ENCODE data around the gene ARID1B. TPM values are rescaled to one million over a fixed set of nuclear protein-coding genes. Genes with fewer than 3 reads are reported as not detected.

Gene ARID1B
- total and polyA plus RNA-seq, 10 of the 15 experiments (the other 5 are each of a cell fraction or from before 2014, with no cell fraction given): 24.7 to 133 (median 54.6) TPM

DNA sequence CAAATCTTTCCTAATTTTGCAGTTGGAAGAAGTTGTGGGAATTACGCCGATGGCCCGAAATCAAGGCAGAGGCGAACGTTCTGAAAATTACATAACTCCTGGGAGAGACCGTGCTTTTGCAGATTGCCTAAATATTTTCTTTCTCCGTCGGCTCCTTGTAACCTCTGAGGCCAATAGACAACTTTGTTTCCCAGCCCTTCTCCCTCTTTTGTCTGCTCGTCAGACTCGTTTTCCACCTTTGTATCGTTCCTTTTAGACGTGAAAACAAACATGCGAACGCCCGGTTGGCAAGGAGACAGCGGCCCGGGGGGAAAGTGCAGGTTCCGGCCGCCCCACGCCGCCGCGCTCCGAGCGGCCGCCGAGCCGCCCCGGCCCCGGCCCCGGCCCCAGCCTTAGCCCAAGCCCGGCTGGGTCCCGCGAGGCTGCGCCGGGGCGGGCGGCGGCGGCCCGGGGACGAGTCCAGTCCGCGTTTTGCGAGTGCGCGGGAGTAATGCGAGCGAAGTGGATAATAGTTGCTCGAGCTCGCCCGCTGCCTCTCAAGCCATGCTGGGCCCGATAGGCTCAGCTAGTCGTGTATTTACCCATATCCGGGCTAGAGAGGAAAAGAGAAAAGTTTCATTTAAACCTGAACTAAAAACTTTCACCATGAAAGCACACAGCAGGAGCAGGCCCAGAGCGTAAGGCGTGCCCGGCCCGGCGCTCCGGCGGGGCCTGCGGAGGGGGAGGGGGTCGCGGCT, at the start of gene ARID1B (continued):
- TF ChIP-seq, protein P1, sequence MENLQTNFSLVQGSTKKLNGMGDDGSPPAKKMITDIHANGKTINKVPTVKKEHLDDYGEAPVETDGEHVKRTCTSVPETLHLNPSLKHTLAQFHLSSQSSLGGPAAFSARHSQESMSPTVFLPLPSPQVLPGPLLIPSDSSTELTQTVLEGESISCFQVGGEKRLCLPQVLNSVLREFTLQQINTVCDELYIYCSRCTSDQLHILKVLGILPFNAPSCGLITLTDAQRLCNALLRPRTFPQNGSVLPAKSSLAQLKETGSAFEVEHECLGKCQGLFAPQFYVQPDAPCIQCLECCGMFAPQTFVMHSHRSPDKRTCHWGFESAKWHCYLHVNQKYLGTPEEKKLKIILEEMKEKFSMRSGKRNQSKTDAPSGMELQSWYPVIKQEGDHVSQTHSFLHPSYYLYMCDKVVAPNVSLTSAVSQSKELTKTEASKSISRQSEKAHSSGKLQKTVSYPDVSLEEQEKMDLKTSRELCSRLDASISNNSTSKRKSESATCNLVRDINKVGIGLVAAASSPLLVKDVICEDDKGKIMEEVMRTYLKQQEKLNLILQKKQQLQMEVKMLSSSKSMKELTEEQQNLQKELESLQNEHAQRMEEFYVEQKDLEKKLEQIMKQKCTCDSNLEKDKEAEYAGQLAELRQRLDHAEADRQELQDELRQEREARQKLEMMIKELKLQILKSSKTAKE (IDR thresholded peaks at IDR 0.05; ENCODE audit: low read depth, poor library complexity, severe bottlenecking): no peak
- TF ChIP-seq TAF1 (IDR thresholded peaks at IDR 0.05; ENCODE audit: borderline replicate concordance, low read depth, low read length): peak; percentile 88; the same call in 1 of the 2 replicates
- TF ChIP-seq RCOR1 (conservative IDR thresholded peaks at IDR 0.05; ENCODE audit: low read depth, low read length): no peak
- TF ChIP-seq NRF1 (conservative IDR thresholded peaks at IDR 0.05; ENCODE audit: low read depth, low read length): no peak
- 0 out of 2 replicates have a peak, but pooled peaks have one; percentile 63 for TF ChIP-seq IKZF1 (conservative IDR thresholded peaks at IDR 0.05)
- TF ChIP-seq, protein P2, sequence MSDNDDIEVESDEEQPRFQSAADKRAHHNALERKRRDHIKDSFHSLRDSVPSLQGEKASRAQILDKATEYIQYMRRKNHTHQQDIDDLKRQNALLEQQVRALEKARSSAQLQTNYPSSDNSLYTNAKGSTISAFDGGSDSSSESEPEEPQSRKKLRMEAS (IDR thresholded peaks at IDR 0.05; ENCODE audit: low read depth, low read length): peak; percentile 55; the same call in 1 of the 2 replicates
- TF ChIP-seq, protein P3, sequence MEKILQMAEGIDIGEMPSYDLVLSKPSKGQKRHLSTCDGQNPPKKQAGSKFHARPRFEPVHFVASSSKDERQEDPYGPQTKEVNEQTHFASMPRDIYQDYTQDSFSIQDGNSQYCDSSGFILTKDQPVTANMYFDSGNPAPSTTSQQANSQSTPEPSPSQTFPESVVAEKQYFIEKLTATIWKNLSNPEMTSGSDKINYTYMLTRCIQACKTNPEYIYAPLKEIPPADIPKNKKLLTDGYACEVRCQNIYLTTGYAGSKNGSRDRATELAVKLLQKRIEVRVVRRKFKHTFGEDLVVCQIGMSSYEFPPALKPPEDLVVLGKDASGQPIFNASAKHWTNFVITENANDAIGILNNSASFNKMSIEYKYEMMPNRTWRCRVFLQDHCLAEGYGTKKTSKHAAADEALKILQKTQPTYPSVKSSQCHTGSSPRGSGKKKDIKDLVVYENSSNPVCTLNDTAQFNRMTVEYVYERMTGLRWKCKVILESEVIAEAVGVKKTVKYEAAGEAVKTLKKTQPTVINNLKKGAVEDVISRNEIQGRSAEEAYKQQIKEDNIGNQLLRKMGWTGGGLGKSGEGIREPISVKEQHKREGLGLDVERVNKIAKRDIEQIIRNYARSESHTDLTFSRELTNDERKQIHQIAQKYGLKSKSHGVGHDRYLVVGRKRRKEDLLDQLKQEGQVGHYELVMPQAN (conservative IDR thresholded peaks at IDR 0.05): peak; percentile 37; the same call in 1 of the 2 replicates
- TF ChIP-seq POU2F2 (IDR thresholded peaks at IDR 0.05; ENCODE audit: borderline replicate concordance, low read depth, low read length): peak; percentile 51; the same call in 1 of the 3 replicates
- TF ChIP-seq CBFB (IDR thresholded peaks at IDR 0.05; ENCODE audit: low read depth): no peak
- peak; percentile 75; the same call in 1 of the 2 replicates for TF ChIP-seq ZSCAN29 (IDR thresholded peaks at IDR 0.05)
- 0 out of 3 replicates have a peak, but pooled peaks of 1 of the 2 experiments have one; percentile 37 for TF ChIP-seq EGR1 (IDR thresholded peaks at IDR 0.05; ENCODE audit: borderline replicate concordance in 1 of 2, low read depth in 2 of 2, low read length in 2 of 2)
- peak; percentile 20; the same call in 1 of the 2 replicates for TF ChIP-seq BCL11A (IDR thresholded peaks at IDR 0.05; ENCODE audit: low read depth, low read length)
- TF ChIP-seq POLR2AphosphoS5 (IDR thresholded peaks at IDR 0.05; ENCODE audit: low read length): peak; percentile 79; the same call in 1 of the 2 replicates
- TF ChIP-seq, protein P4, sequence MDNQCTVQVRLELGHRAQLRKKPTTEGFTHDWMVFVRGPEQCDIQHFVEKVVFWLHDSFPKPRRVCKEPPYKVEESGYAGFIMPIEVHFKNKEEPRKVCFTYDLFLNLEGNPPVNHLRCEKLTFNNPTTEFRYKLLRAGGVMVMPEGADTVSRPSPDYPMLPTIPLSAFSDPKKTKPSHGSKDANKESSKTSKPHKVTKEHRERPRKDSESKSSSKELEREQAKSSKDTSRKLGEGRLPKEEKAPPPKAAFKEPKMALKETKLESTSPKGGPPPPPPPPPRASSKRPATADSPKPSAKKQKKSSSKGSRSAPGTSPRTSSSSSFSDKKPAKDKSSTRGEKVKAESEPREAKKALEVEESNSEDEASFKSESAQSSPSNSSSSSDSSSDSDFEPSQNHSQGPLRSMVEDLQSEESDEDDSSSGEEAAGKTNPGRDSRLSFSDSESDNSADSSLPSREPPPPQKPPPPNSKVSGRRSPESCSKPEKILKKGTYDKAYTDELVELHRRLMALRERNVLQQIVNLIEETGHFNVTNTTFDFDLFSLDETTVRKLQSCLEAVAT (IDR thresholded peaks at IDR 0.05): peak; percentile 75
- TF ChIP-seq MYC (IDR thresholded peaks at IDR 0.05; ENCODE audit: insufficient read depth, insufficient read length, insufficient replicate concordance, low read length, severe bottlenecking): peak; percentile 28
- TF ChIP-seq ESRRA (IDR thresholded peaks at IDR 0.05; ENCODE audit: low read length): no peak
- TF ChIP-seq, protein P5, sequence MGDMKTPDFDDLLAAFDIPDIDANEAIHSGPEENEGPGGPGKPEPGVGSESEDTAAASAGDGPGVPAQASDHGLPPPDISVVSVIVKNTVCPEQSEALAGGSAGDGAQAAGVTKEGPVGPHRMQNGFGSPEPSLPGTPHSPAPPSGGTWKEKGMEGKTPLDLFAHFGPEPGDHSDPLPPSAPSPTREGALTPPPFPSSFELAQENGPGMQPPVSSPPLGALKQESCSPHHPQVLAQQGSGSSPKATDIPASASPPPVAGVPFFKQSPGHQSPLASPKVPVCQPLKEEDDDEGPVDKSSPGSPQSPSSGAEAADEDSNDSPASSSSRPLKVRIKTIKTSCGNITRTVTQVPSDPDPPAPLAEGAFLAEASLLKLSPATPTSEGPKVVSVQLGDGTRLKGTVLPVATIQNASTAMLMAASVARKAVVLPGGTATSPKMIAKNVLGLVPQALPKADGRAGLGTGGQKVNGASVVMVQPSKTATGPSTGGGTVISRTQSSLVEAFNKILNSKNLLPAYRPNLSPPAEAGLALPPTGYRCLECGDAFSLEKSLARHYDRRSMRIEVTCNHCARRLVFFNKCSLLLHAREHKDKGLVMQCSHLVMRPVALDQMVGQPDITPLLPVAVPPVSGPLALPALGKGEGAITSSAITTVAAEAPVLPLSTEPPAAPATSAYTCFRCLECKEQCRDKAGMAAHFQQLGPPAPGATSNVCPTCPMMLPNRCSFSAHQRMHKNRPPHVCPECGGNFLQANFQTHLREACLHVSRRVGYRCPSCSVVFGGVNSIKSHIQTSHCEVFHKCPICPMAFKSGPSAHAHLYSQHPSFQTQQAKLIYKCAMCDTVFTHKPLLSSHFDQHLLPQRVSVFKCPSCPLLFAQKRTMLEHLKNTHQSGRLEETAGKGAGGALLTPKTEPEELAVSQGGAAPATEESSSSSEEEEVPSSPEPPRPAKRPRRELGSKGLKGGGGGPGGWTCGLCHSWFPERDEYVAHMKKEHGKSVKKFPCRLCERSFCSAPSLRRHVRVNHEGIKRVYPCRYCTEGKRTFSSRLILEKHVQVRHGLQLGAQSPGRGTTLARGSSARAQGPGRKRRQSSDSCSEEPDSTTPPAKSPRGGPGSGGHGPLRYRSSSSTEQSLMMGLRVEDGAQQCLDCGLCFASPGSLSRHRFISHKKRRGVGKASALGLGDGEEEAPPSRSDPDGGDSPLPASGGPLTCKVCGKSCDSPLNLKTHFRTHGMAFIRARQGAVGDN (IDR thresholded peaks at IDR 0.05): peak; percentile 64; the same call in 1 of the 2 replicates

Measured in GM12878 (cell line).